GM12865 (cell line): ENCODE data around the gene GATA6.

ENCODE experiments used
- DNase-seq: peaks from one replicate; pipeline ENCODE4 v3.0.0; 2010; ENCODE audit warnings: low read depth
- H3K4me3 ChIP-seq: 2 replicates; pipeline ENCODE4 v1.5.1; 2011; ENCODE audit warnings: mild to moderate bottlenecking, low read depth, low read length, control low read depth
- CTCF ChIP-seq: IDR thresholded peaks from 2 replicates; pipeline ENCODE4 v1.5.1; 2011; ENCODE audit warnings: low read length, control low read depth, low read depth, inconsistent platforms; ENCODE audit not compliant: insufficient read depth; ENCODE audit errors: missing control alignments

Gene GATA6

GRCh38 chr18:22136395-22136794, 33.0 kb upstream of the GATA6 start:
- no peak for TF ChIP-seq CTCF
- DNase-seq = no peak
- no peak overlapping the region for H3K4me3 ChIP-seq

GRCh38 chr18:22141211-22141610, 28.2 kb upstream of the GATA6 start:
- DNase-seq = peak; percentile 20
- no peak for TF ChIP-seq CTCF
- no peak overlapping the region for H3K4me3 ChIP-seq

- DNase-seq = no peak
- H3K4me3 ChIP-seq = no peak overlapping the region
- no peak for TF ChIP-seq CTCF
Measured at GRCh38 chr18:22143347-22144340, 25.7 kb upstream of the GATA6 start.

GRCh38 chr18:22145160-22145559, 24.2 kb upstream of the GATA6 start:
- no peak for TF ChIP-seq CTCF
- no peak for DNase-seq

GRCh38 chr18:22149710-22150109, 19.7 kb upstream of the GATA6 start:
- no peak for TF ChIP-seq CTCF
- no peak for DNase-seq

More at GRCh38 chr18:22145160-22145559, 24.2 kb upstream of the GATA6 start:
- no peak overlapping the region for H3K4me3 ChIP-seq

GRCh38 chr18:22152093-22152492, 17.3 kb upstream of the GATA6 start:
- no peak for DNase-seq
- TF ChIP-seq CTCF = no peak
- no peak overlapping the region for H3K4me3 ChIP-seq

More at GRCh38 chr18:22149710-22150109, 19.7 kb upstream of the GATA6 start:
- no peak overlapping the region for H3K4me3 ChIP-seq

GRCh38 chr18:22153428-22153827, 16.0 kb upstream of the GATA6 start:
- no peak for TF ChIP-seq CTCF
- DNase-seq = no peak
- no peak overlapping the region for H3K4me3 ChIP-seq
